Caco-2 (cell line): Measurements from ENCODE around the gene ACP7. TPM values are rescaled to one million over a fixed set of nuclear protein-coding genes. Genes with fewer than 3 reads are reported as not detected.
"Not testable (repeated sequence)": the region's sequence is repeated elsewhere in the genome, so short reads cannot be mapped to it uniquely, and the experiment has no call there.

ENCODE experiments used
- BruUV-seq: library from RNA; stranded (reverse); fragments of 400-500 nt; replicated peaks from 2 replicates; lab custom pipeline; 2021; lab: Mats Ljungman, UMichigan
- CTCF ChIA-PET: fragments of 300-600 bp; sonication (Branson Sonifier 250); formaldehyde crosslinking; loops from one replicate; lab custom pipeline; 2022; ENCODE audit warnings: antibody characterized with exemption; lab: Charles Lee
- POLR2A ChIA-PET: fragments of 300-600 bp; sonication (Branson Sonifier 250); formaldehyde crosslinking; loops from one replicate; lab custom pipeline; 2022; ENCODE audit warnings: antibody characterized with exemption; lab: Charles Lee
- DNase-seq, 2 experiments: peaks; one replicate each; pipeline versions ENCODE4 v3.0.0 to v3.0.0-alpha.2; 2020 to 2022
- H3K27me3 ChIP-seq: replicated peaks from 2 replicates; pipeline ENCODE4 v1.6.0; 2011; ENCODE audit warnings: low read length; ENCODE audit not compliant: control insufficient read depth, insufficient read depth
- H3K36me3 ChIP-seq: 2 replicates; pipeline ENCODE4 v1.5.1; 2011; ENCODE audit warnings: low read length; ENCODE audit not compliant: control insufficient read depth, insufficient read depth
- H3K4me1 ChIP-seq: fragments of 250-450 bp; sonication (Bioruptor Pico); 2 replicates; pipeline ENCODE4 v1.5.1; 2020; ENCODE audit warnings: mild to moderate bottlenecking
- H3K4me3 ChIP-seq: 2 replicates; pipeline ENCODE4 v1.5.1; 2011; ENCODE audit warnings: low read depth, mild to moderate bottlenecking, control low read depth, low read length
- H3K9me3 ChIP-seq: fragments of 250-450 bp; sonication (Bioruptor Pico); 2 replicates; pipeline ENCODE4 v1.5.1; 2020; ENCODE audit warnings: mild to moderate bottlenecking, moderate library complexity
- H3K27ac Mint-ChIP-seq: one replicate; pipeline ENCODE4 v1.8.0; 2022; ENCODE audit warnings: mixed read lengths; ENCODE audit not compliant: unreplicated experiment
- H3K27me3 Mint-ChIP-seq: one replicate; pipeline ENCODE4 v1.8.0; 2022; ENCODE audit warnings: mixed read lengths; ENCODE audit not compliant: insufficient read depth, unreplicated experiment
- H3K36me3 Mint-ChIP-seq: one replicate; pipeline ENCODE4 v1.8.0; 2022; ENCODE audit warnings: mild to moderate bottlenecking, mixed read lengths; ENCODE audit not compliant: insufficient read depth, unreplicated experiment
- H3K4me1 Mint-ChIP-seq: one replicate; pipeline ENCODE4 v1.8.0; 2022; ENCODE audit warnings: low read depth, mixed read lengths; ENCODE audit not compliant: unreplicated experiment
- H3K4me3 Mint-ChIP-seq: one replicate; pipeline ENCODE4 v1.8.0; 2022; ENCODE audit warnings: mild to moderate bottlenecking, moderate library complexity, mixed read lengths; ENCODE audit not compliant: unreplicated experiment
- H3K9me3 Mint-ChIP-seq: one replicate; pipeline ENCODE4 v1.8.0; 2022; ENCODE audit warnings: mixed read lengths; ENCODE audit not compliant: unreplicated experiment
- intact Hi-C: fragments of 100-400 bp; cut with micrococcal nuclease; formaldehyde crosslinking; loops from one replicate; pipeline ENCODE4 v1.10.0; 2022; ENCODE audit not compliant: unreplicated experiment
- total RNA-seq: library from RNA; stranded (reverse); gene quantifications from 2 replicates; pipeline ENCODE4 v1.2.3, GENCODE V29; 2022
- TF ChIP-seq, protein P1 (sequence below), 2 experiments: fragments of 200-600 bp in 1 of 2; IDR thresholded peaks; 1 replicate in 1 of 2; 2 replicates in 1 of 2; pipeline versions ENCODE4 v1.5.1 to v1.8.0; 2011 to 2022; ENCODE audit warnings: antibody characterized with exemption in 1 of 2, control low read depth in 1 of 2, inconsistent platforms in 1 of 2, low read depth in 1 of 2, low read length in 1 of 2, mild to moderate bottlenecking in 1 of 2, moderate library complexity in 1 of 2; ENCODE audit not compliant: insufficient read depth in 1 of 2, severe bottlenecking in 1 of 2, unreplicated experiment in 1 of 2

Gene ACP7
- total RNA-seq, 1 experiment from 2014 or later, result 0.45 TPM

DNA sequence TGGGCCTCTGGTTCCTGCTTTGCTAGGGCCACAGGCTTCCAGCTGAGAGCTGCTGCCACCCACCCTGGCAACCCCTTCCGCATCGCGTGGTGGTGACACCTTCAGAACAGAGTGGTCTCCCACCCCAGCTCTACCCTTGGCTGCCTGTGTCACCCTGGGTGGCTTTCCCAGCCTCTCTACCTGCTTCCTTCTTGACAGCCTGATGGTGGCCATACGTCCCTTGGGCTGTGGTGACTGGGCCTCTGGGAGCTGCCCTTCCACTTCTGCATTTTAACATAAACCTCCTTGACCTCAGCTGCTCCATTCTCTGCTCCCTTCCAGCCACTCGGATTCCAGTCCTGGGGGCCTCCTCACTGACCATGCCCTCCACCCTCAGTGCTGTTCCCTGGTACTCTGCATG lies 58.5 kb downstream of the ACP7 start:
- Mint-ChIP-seq H3K27ac (peak overlapping the region; percentile 48), H3K4me1 (peaks cover 73% of the 10 kb centered on the region), H3K36me3 (peaks cover 63% of the 10 kb centered on the region), H3K4me3 (no peak overlapping the region), H3K9me3 (no peaks in the 10 kb centered on the region), H3K27me3 (no peaks in the 10 kb centered on the region)
- Histone ChIP-seq H3K36me3 (no peaks in the 10 kb centered on the region; the same call in 1 of the 2 replicates), H3K4me1 (peaks cover 82% of the 10 kb centered on the region), H3K4me3 (no peak overlapping the region), H3K27me3 (no peaks in the 10 kb centered on the region), H3K9me3 (peaks cover 4% of the 10 kb centered on the region; the same call in 1 of the 2 replicates)
- TF ChIP-seq, protein P1, sequence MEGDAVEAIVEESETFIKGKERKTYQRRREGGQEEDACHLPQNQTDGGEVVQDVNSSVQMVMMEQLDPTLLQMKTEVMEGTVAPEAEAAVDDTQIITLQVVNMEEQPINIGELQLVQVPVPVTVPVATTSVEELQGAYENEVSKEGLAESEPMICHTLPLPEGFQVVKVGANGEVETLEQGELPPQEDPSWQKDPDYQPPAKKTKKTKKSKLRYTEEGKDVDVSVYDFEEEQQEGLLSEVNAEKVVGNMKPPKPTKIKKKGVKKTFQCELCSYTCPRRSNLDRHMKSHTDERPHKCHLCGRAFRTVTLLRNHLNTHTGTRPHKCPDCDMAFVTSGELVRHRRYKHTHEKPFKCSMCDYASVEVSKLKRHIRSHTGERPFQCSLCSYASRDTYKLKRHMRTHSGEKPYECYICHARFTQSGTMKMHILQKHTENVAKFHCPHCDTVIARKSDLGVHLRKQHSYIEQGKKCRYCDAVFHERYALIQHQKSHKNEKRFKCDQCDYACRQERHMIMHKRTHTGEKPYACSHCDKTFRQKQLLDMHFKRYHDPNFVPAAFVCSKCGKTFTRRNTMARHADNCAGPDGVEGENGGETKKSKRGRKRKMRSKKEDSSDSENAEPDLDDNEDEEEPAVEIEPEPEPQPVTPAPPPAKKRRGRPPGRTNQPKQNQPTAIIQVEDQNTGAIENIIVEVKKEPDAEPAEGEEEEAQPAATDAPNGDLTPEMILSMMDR (IDR thresholded peaks at IDR 0.05; ENCODE audit: insufficient read depth in 1 of 2, low read depth in 1 of 2, low read length in 1 of 2, severe bottlenecking in 1 of 2, unreplicated experiment in 1 of 2), result no peak
- DNase-seq, result no peak
- BruUV-seq, result no TSS peak
- ChIA-PET POLR2A (no interaction called here), CTCF (no interaction called here)
- intact Hi-C loops, result no loop called here

DNA sequence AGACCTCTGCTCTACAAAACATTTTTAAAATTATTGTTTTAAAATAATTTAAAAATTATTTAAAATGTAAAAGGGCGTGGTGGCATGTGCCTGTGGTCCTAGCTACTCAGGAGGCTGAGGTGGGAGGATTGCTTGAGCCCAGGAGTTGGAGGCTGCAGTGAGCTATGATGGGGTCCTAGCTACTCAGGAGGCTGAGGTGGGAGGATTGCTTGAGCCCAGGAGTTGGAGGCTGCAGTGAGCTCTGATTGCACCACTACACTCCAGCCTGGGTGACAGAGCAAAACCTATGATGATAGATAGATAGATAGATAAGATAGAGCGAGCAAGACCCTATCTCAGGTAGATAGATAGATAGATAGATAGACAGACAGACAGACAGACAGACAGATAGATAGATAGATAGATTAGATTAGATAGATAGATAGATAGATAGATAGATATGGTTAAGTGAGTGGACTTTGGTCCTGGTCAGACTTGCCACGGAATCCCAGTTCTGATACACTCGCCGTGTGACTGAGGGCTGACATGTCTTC lies 59.7 kb downstream of the ACP7 start:
- DNase-seq, H3K27me3 ChIP-seq, H3K36me3 ChIP-seq, BruUV-seq, H3K9me3 ChIP-seq, H3K4me3 ChIP-seq, H3K27me3 Mint-ChIP-seq, H3K9me3 Mint-ChIP-seq, intact Hi-C loops: not testable (repeated sequence)
- peak overlapping the region; percentile 84 for H3K27ac Mint-ChIP-seq
- peaks cover 60% of the 10 kb centered on the region for H3K36me3 Mint-ChIP-seq
- H3K4me3 Mint-ChIP-seq, result peak overlapping the region; percentile 58
- H3K4me1 ChIP-seq, result peaks cover 70% of the 10 kb centered on the region
- peaks cover 70% of the 10 kb centered on the region for H3K4me1 Mint-ChIP-seq
- CTCF ChIA-PET, result interaction anchor here (0.7 to 1.1 kb wide), 2 partner anchors 11 to 43 kb away, joined by 3 read pairs; no protein-coding TSS in a partner anchor
- POLR2A ChIA-PET, result interaction anchor here (0.5 to 0.8 kb wide), 2 partner anchors 9 to 106 kb away, joined by 4 to 5 read pairs; no protein-coding TSS in a partner anchor

DNA sequence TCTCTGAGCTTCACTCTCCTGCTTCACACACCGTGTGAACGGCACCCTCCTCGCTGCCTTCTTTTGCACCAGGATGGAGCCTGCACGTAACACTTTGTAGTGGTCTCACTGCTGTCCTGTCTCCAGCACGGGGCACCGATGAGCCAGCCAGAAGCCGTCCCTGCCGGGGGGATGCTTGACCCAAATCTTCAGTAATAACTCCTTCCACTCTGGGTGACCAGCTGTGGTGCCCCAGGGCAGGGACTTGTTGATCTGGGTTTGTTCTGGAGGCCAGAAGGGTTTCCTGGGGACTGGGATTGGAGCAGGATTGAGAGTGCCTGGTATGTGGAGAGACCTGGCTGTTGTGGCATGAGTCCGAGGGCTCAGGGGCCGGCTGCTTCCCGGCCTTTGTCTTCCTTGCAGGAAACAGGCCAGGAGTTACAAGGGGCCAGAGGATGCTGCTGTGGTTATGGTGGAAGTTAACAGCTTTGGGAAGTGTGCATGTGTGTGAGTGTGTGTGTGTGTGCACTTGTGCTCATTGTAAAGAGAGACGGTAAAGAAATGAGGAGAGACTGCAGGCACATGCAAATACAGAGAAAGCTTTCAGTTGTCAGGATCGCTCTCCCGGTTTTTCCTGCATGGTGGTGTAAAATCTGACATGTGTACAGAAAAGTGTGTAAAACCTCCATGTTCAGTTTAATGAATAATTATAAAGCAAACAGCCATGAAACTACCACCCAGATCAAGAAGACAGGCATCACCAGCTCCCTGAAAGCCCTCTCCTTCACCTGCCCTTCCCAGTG lies 60.3 kb downstream of the ACP7 start:
- H3K9me3 Mint-ChIP-seq, result no peaks in the 10 kb centered on the region
- ChIA-PET POLR2A (interaction anchor here (0.5 to 0.8 kb wide), 2 partner anchors 9 to 107 kb away, joined by 4 to 5 read pairs; no protein-coding TSS in a partner anchor), CTCF (interaction anchor here (1.0 to 1.1 kb wide), 2 partner anchors 12 to 22 kb away, joined by 3 to 4 read pairs; no protein-coding TSS in a partner anchor)
- Histone ChIP-seq H3K4me1 (peaks cover 64% of the 10 kb centered on the region), H3K9me3 (peaks cover 4% of the 10 kb centered on the region; the same call in 1 of the 2 replicates), H3K4me3 (no peak overlapping the region), H3K36me3 (no peaks in the 10 kb centered on the region; the same call in 1 of the 2 replicates), H3K27me3 (no peaks in the 10 kb centered on the region)
- no peaks in the 10 kb centered on the region for H3K27me3 Mint-ChIP-seq
- BruUV-seq, result no TSS peak
- no peak for DNase-seq
- H3K27ac Mint-ChIP-seq, result peak overlapping the region; percentile 84
- TF ChIP-seq, protein P1 (IDR thresholded peaks at IDR 0.05; ENCODE audit: insufficient read depth in 1 of 2, low read depth in 1 of 2, low read length in 1 of 2, severe bottlenecking in 1 of 2, unreplicated experiment in 1 of 2), result no peak
- peak overlapping the region; percentile 58 for H3K4me3 Mint-ChIP-seq
- peaks cover 57% of the 10 kb centered on the region for H3K36me3 Mint-ChIP-seq
- intact Hi-C loops, result no loop called here
- peaks cover 63% of the 10 kb centered on the region for H3K4me1 Mint-ChIP-seq
